Osteoblast (primary cell): ENCODE data around the gene C8G. TPM values are rescaled to one million over a fixed set of nuclear protein-coding genes. Genes with fewer than 3 reads are reported as not detected.

Source experiments
- DNase-seq: peaks from one replicate; pipeline ENCODE4 v3.0.0; 2011; ENCODE audit warnings: low spot score, mixed read lengths; ENCODE audit not compliant: insufficient read length; ENCODE audit errors: missing footprints
- H2AFZ ChIP-seq: 2 replicates; pipeline ENCODE4 v1.6.0; 2011; ENCODE audit warnings: mild to moderate bottlenecking, low read length
- H3K27ac ChIP-seq: 2 replicates; pipeline ENCODE4 v1.5.1; 2011; ENCODE audit warnings: mild to moderate bottlenecking, low read depth, low read length, moderate library complexity
- H3K27me3 ChIP-seq: 2 replicates; pipeline ENCODE4 v1.6.0; 2012; ENCODE audit warnings: mild to moderate bottlenecking, control low read depth, inconsistent platforms, low read length, moderate library complexity; ENCODE audit not compliant: insufficient read depth
- H3K36me3 ChIP-seq: 2 replicates; pipeline ENCODE4 v1.5.1; 2011; ENCODE audit warnings: mild to moderate bottlenecking, low read length, control low read depth, moderate library complexity; ENCODE audit not compliant: insufficient read depth
- H3K4me1 ChIP-seq: 2 replicates; pipeline ENCODE4 v1.5.1; 2011; ENCODE audit warnings: mild to moderate bottlenecking, low read length, control low read depth, moderate library complexity; ENCODE audit not compliant: insufficient read depth
- H3K4me2 ChIP-seq: 2 replicates; pipeline ENCODE4 v1.6.0; 2011; ENCODE audit warnings: mild to moderate bottlenecking, low read length; ENCODE audit not compliant: insufficient read depth
- H3K4me3 ChIP-seq: fragments of 200-600 bp; sonication (generic); 3 replicates; pipeline ENCODE4 v1.5.1; 2012; ENCODE audit warnings: mild to moderate bottlenecking, low read length, inconsistent platforms; ENCODE audit not compliant: insufficient read depth
- H3K79me2 ChIP-seq: 2 replicates; pipeline ENCODE4 v1.6.0; 2012; ENCODE audit warnings: mild to moderate bottlenecking, low read length, control low read depth, inconsistent platforms; ENCODE audit not compliant: insufficient read depth
- H3K9me3 ChIP-seq: 2 replicates; pipeline ENCODE4 v1.5.1; 2011; ENCODE audit warnings: low read depth, low read length, control low read depth
- H4K20me1 ChIP-seq: 2 replicates; pipeline ENCODE4 v1.6.0; 2012; ENCODE audit warnings: mild to moderate bottlenecking, low read length, control low read depth; ENCODE audit not compliant: insufficient read depth
- CTCF ChIP-seq: IDR thresholded peaks from 2 replicates; pipeline ENCODE4 v1.5.1; 2011; ENCODE audit warnings: mild to moderate bottlenecking, low read depth, low read length, moderate library complexity; ENCODE audit errors: extremely low read depth
- total RNA-seq: library from RNA; depleted of rRNA; stranded (reverse); fragments of >200 nt; gene quantifications from 2 replicates; pipeline ENCODE4 v1.2.3, GENCODE V29; 2012

C8G gene
- total RNA-seq = 1.2 TPM in 1 of 2 replicates, not detected in the other

- peak; percentile 100 for DNase-seq
- peak; percentile 85 for TF ChIP-seq CTCF
- Histone ChIP-seq H4K20me1 (peaks cover 17% of the 10 kb centered on the region), H3K9me3 (no peaks in the 10 kb centered on the region), H2AFZ (no peak within 1 kb of the TSS), H3K4me1 (peaks cover 12% of the 10 kb centered on the region), H3K4me3 (peak within 1 kb of the TSS; percentile 88), H3K27ac (peak within 1 kb of the TSS; percentile 65), H3K36me3 (peaks cover 33% of the 10 kb centered on the region), H3K27me3 (no peaks in the 10 kb centered on the region), H3K79me2 (peaks cover 39% of the 10 kb centered on the region), H3K4me2 (peak within 1 kb of the TSS; percentile 88)
These were observed at the start of gene C8G, which contains the start of gene FBXW5 for GRCh38 chr9:136944519-136945332. TSS of gene C8G (plus strand) at chr9:136945243. CDS start at chr9:136945321, 78 bp downstream. TSS of gene FBXW5 (minus strand) at chr9:136944738. CDS start at chr9:136944083, 655 bp downstream.

- Histone ChIP-seq H3K4me3 (no peak overlapping the region), H2AFZ (no peak overlapping the region), H4K20me1 (peaks cover 9% of the 10 kb centered on the region), H3K27ac (no peak overlapping the region), H3K9me3 (no peaks in the 10 kb centered on the region), H3K27me3 (no peaks in the 10 kb centered on the region), H3K36me3 (peaks cover 17% of the 10 kb centered on the region), H3K4me2 (no peak overlapping the region), H3K4me1 (peaks cover 3% of the 10 kb centered on the region), H3K79me2 (peaks cover 65% of the 10 kb centered on the region)
- DNase-seq = peak; percentile 62
- no peak for TF ChIP-seq CTCF
These were observed 49.0 kb upstream of the C8G start for GRCh38 chr9:136896027-136896426.

GRCh38 chr9:136898483-136899100 lies 46.5 kb upstream of the C8G start:
- H3K9me3 ChIP-seq = no peaks in the 10 kb centered on the region
- peaks cover 9% of the 10 kb centered on the region for H4K20me1 ChIP-seq

More at GRCh38 chr9:136898483-136899100, 46.5 kb upstream of the C8G start:
- H3K36me3 ChIP-seq = peaks cover 21% of the 10 kb centered on the region
- no peaks in the 10 kb centered on the region for H3K27me3 ChIP-seq
- DNase-seq = peak; percentile 68
- TF ChIP-seq CTCF = no peak
- H3K79me2 ChIP-seq = peaks cover 44% of the 10 kb centered on the region
- H3K4me2 ChIP-seq = no peak overlapping the region
- peaks cover 26% of the 10 kb centered on the region for H3K4me1 ChIP-seq
- H2AFZ ChIP-seq = no peak overlapping the region
- H3K4me3 ChIP-seq = no peak overlapping the region
- H3K27ac ChIP-seq = no peak overlapping the region
